NCI-H748 (cell line): ENCODE results near the gene INTS2.
A peak's percentile ranks its signal among the peaks of the same experiment; 100 is the strongest.
"Not testable (repeated sequence)": the region's sequence is repeated elsewhere in the genome, so short reads cannot be mapped to it uniquely, and the experiment has no call there.

ENCODE experiments used
- DNase-seq: peaks from one replicate; lab custom pipeline; 2025; ENCODE audit not compliant: unreplicated experiment; lab: John Stamatoyannopoulos, UW

Gene INTS2

DNA sequence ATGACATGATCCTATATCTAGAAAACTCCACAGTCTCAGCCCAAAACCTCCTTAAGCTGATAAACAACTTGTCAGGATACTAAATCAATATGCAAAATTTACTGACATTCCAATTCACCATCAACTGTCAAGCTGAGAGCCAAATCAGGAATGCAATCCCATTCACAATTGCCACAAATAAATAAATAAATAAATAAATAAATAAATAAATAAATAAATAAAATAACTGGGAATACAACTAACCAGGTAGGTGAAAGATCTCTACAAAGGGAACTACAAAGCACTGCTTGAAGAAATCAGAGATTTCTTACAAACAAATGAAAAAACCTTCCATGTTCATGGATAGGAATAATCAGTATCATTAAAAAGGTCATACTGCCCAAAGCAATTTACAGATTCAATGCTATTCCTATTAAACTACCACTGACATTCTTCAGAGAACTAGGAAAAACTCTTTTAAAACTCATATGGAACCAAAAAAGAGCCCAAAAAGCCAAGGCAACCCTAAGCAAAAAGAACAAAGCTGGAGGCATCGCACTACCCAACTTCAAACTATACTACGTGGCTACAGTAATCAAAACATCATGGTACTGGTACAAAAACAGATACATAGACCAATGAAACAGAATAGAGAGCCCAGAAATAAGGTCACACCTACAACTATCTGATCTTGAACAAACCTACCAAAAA, 102.2 kb downstream of the INTS2 start:
- no peak for DNase-seq

GRCh38 chr17:61822326-61823285, 105.2 kb downstream of the INTS2 start:
- DNase-seq: no peak

- DNase-seq: no peak
Measured at GRCh38 chr17:61821655-61822054, 106.1 kb downstream of the INTS2 start.

- DNase-seq: not testable (repeated sequence)
Measured at GRCh38 chr17:61819265-61819664, 108.5 kb downstream of the INTS2 start.

DNA sequence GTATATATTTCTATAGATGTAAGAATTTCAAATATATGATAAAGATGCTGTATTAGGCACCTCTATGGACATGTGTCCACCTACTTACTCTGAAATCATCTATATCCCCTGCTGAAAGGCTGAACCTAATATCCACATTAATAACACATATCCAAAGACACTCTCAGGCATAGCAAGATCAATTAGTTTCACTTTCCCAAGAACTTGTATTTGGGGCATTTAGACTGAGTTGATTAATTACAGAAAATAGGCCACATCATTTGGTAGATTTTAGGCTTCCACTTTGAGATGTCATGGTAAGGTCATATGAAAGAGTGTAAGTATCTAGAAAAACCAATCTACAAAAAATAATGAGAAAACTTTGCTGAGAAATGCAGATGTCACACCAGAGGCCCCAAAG, 109.6 kb downstream of the INTS2 start:
- no peak for DNase-seq

GRCh38 chr17:61817452-61817851, 110.3 kb downstream of the INTS2 start:
- no peak for DNase-seq

- no peak for DNase-seq
Measured at GRCh38 chr17:61816538-61816937, 111.2 kb downstream of the INTS2 start.

DNA sequence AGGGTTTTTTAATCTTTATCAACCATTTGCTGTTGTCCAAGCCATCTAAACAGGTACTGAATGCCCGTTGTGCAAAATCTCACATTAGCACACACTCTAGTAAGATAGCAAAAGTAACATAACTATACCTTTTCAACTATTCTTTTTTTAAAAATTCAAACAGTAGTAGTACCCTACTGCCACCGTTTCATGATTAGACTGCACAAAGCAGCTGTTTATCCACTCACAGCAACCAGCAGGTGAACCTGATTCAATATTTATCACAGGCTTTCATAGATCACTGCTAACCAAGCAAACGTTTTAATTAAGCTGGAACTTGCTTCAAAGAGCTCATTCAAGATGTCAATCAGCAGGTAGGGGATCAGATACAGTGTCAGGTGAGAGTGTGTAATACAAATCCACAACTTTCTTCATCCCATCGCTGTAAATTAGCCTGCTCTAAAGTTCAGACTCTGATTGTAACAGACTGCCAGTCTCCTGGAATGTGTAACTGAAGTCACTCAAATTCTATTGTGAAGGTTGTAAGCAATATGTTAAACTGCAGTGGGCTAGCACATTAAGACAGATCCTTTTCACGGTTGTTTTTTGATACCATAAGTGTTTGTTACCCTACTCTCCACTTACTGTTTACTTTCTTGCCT, 111.8 kb downstream of the INTS2 start:
- DNase-seq: peak; percentile 84
